Spleen (tissue), 11 donors: Measurements from ENCODE around the gene PHACTR2. TPM values are rescaled to one million over a fixed set of nuclear protein-coding genes. Genes with fewer than 3 reads are reported as not detected.

Experiments used
- DNase-seq: peaks from one replicate; pipeline ENCODE4 v3.0.0-alpha.2; 2020
- H3K27ac ChIP-seq, 8 donors: fragments of 200-600 bp; sonication (generic) in 7 of 8; 1 replicate in 4 of 8; 2 replicates in 4 of 8; pipeline versions ENCODE4 v1.5.0 to v1.8.0; 2016 to 2021; ENCODE audit warnings: inconsistent platforms in 4 of 8, mild to moderate bottlenecking in 4 of 8, moderate library complexity in 1 of 8
- H3K27me3 ChIP-seq, 7 donors: fragments of 200-600 bp; sonication (generic) in 6 of 7; replicated peaks in 1 of 7; 1 replicate in 4 of 7; 2 replicates in 3 of 7; pipeline versions ENCODE4 v1.5.0 to v1.8.0; 2016 to 2021; ENCODE audit warnings: inconsistent platforms in 3 of 7, mild to moderate bottlenecking in 1 of 7
- H3K36me3 ChIP-seq, 6 donors: fragments of 200-600 bp; sonication (generic) in 5 of 6; 1 replicate in 4 of 6; 2 replicates in 2 of 6; pipeline versions ENCODE4 v1.5.0 to v1.8.0; 2016 to 2021; ENCODE audit warnings: inconsistent platforms in 2 of 6
- H3K4me1 ChIP-seq, 6 donors: fragments of 200-600 bp; sonication (generic) in 5 of 6; 1 replicate in 3 of 6; 2 replicates in 3 of 6; pipeline versions ENCODE4 v1.5.0 to v1.8.0; 2016 to 2021; ENCODE audit warnings: inconsistent platforms in 3 of 6
- H3K4me3 ChIP-seq, 8 donors: fragments of 200-600 bp; sonication (generic) in 7 of 8; 1 replicate in 4 of 8; 2 replicates in 4 of 8; pipeline versions ENCODE4 v1.5.0 to v1.8.0; 2016 to 2021; ENCODE audit warnings: inconsistent platforms in 4 of 8, mild to moderate bottlenecking in 4 of 8, moderate library complexity in 2 of 8
- H3K9me3 ChIP-seq, 8 donors: fragments of 200-600 bp; sonication (generic) in 7 of 8; 1 replicate in 4 of 8; 2 replicates in 4 of 8; pipeline versions ENCODE4 v1.5.0 to v1.8.0; 2016 to 2021; ENCODE audit warnings: inconsistent platforms in 4 of 8
- POLR2A ChIP-seq, 3 donors: fragments of 450-650 bp; IDR thresholded peaks; one replicate each; pipeline ENCODE4 v1.5.1; 2017; ENCODE audit warnings: antibody characterized with exemption in 3 of 3, mild to moderate bottlenecking in 1 of 3
- POLR2AphosphoS5 ChIP-seq, 3 donors: sonication (generic); formaldehyde crosslinking; IDR thresholded peaks; one replicate each; pipeline ENCODE4 v1.5.1; 2017; ENCODE audit warnings: antibody characterized with exemption in 3 of 3
- WGBS, 5 donors: extraction: QIAGEN DNeasy Blood & Tissue Kit in 3 of 5; methylation state at CpG; one replicate each; pipeline versions ENCODE4 v1.1.5 to v1.1.7; 2013 to 2018; 5-methylcytosine and 5-hydroxymethylcytosine counted together
- intact Hi-C: fragments of 100-400 bp; cut with DNase I; formaldehyde crosslinking; loops from one replicate; pipeline ENCODE4 v1.15.0; 2023; ENCODE audit warnings: low total_unique reads
- polyA plus RNA-seq, 3 donors: library from polyadenylated mRNA; stranded (reverse); fragments of 200-250 nt; gene quantifications; one replicate each; pipeline ENCODE4 v1.2.1, GENCODE V29; 2013
- total RNA-seq, 7 donors: library from RNA; depleted of rRNA in 3 of 7; stranded (reverse); fragments of >200 nt in 3 of 7; fragmentation: NEBNext Ultra II Directional in 4 of 7; extraction: Animal tissue kit (Norgen Biotek cat#: 25700) in 4 of 7; gene quantifications; one replicate each; pipeline versions ENCODE4 v1.1.0 to v1.2.1, GENCODE V29; 2016 to 2021
- TF ChIP-seq, protein P1 (sequence below), 11 experiments: fragments of 200-600 bp in 7 of 11; fragments of 450-650 bp in 4 of 11; sonication (generic) in 4 of 11; IDR thresholded peaks in 8 of 11; conservative IDR thresholded peaks in 3 of 11; 1 replicate in 7 of 11; 2 replicates in 4 of 11; pipeline versions ENCODE4 v1.4.0 to v1.8.0; 2016 to 2021; ENCODE audit warnings: antibody characterized with exemption in 11 of 11, inconsistent platforms in 4 of 11, mild to moderate bottlenecking in 1 of 11
- donor health status: healthy with polysubstance abuse.
- donor health status: DM: no; HTN: no; CAD: no; lungs with moderate emphysema.
- donor health status: DM: no; HTN: no; CAD: no.
- donor health status: Bipolar disorder and iron deficiency.
- donor health status: healthy.
- donor health status: DM: no; HTN: no; CAD: no.
- donor health status: DM: yes; HTN: yes; CAD: no.

The PHACTR2 gene
- total and polyA plus RNA-seq, 10 donors, result 3.5 to 116 (median 76.1) TPM

DNA sequence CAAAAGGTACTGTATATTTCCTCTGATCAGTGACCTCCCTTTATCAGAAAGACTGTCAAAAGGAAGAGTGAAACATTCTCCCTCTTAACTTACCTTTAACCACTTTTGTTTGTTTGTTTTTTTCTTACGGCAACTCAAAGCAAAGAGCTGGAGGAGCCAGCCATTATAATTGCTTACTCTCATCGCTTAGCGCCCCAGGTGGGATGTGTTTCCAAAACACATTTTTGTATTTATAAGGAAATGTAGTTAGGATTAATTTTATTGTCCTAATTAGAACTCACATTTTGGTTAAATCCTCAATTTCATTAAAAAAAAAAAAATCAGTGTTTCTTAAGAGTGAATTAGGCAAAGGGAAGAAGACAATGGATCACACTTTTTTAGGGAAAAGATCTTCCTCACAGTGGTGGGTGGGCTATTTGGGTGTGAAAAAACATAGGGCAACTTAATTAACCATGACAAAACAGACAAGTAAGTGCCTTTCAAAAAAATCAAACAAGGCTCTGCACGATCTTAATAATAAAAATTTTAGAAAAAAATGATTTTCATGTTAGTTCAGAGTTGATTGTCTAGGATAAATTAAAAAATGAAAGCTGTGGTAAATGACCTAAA is 1.2 kb upstream of the PHACTR2 start:
- H3K4me1 ChIP-seq, result peaks cover 0 to 51% (median 19%) of the 10 kb centered on the region in 6 donors
- WGBS, 5 donors, result 92 to 99% (median 97%) methylated on average over 4 of the region's 4 CpGs
- intact Hi-C loops, result loop anchor here (5.0 kb wide), 1 partner anchor 166 kb away; the partner anchor contains the start of gene LTV1

GRCh38 chr6:143677577-143677890 is 231 bp upstream of the PHACTR2 start:
- intact Hi-C loops, result loop anchor here (5.0 kb wide), 1 partner anchor 165 kb away; the partner anchor contains the start of gene LTV1
- no peaks in the 10 kb centered on the region for H3K36me3 ChIP-seq
- WGBS, 5 donors, result 0 to 5% (median 3%) methylated on average over 9 of the region's 9 CpGs
- H3K9me3 ChIP-seq, result peaks cover 0 to 10% (median 5%) of the 10 kb centered on the region in 8 donors
- TF ChIP-seq POLR2AphosphoS5 (IDR thresholded peaks at IDR 0.05) (no peak), POLR2A (IDR thresholded peaks at IDR 0.05) (no peak)
- TF ChIP-seq, protein P1, sequence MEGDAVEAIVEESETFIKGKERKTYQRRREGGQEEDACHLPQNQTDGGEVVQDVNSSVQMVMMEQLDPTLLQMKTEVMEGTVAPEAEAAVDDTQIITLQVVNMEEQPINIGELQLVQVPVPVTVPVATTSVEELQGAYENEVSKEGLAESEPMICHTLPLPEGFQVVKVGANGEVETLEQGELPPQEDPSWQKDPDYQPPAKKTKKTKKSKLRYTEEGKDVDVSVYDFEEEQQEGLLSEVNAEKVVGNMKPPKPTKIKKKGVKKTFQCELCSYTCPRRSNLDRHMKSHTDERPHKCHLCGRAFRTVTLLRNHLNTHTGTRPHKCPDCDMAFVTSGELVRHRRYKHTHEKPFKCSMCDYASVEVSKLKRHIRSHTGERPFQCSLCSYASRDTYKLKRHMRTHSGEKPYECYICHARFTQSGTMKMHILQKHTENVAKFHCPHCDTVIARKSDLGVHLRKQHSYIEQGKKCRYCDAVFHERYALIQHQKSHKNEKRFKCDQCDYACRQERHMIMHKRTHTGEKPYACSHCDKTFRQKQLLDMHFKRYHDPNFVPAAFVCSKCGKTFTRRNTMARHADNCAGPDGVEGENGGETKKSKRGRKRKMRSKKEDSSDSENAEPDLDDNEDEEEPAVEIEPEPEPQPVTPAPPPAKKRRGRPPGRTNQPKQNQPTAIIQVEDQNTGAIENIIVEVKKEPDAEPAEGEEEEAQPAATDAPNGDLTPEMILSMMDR (IDR thresholded peaks at IDR 0.05 in 8 of 11, conservative IDR thresholded peaks at IDR 0.05 in 3 of 11), result no peak
- peaks cover 0 to 51% (median 19%) of the 10 kb centered on the region in 6 donors for H3K4me1 ChIP-seq
- peak overlapping the region; percentile 59 to 92 (median 88) for H3K27ac ChIP-seq
- no peak for DNase-seq
- peak overlapping the region; percentile 52 to 87 (median 74) for H3K4me3 ChIP-seq
- H3K27me3 ChIP-seq, result peaks cover 0 to 17% (median 0%) of the 10 kb centered on the region in 7 donors

More for the DNA sequence above, 1.2 kb upstream of the PHACTR2 start:
- Histone ChIP-seq H3K9me3 (no peaks in the 10 kb centered on the region), H3K27me3 (peaks cover 0 to 17% (median 0%) of the 10 kb centered on the region in 7 donors), H3K4me3 (no peak overlapping the region), H3K27ac (no peak overlapping the region), H3K36me3 (no peaks in the 10 kb centered on the region)
- no peak for DNase-seq
- TF ChIP-seq, protein P1 (IDR thresholded peaks at IDR 0.05 in 8 of 11, conservative IDR thresholded peaks at IDR 0.05 in 3 of 11), result no peak
- TF ChIP-seq POLR2AphosphoS5 (IDR thresholded peaks at IDR 0.05), result no peak
- no peak for TF ChIP-seq POLR2A (IDR thresholded peaks at IDR 0.05)

- H3K36me3 ChIP-seq, result no peaks in the 10 kb centered on the region
- intact Hi-C loops, result loop anchor here (5.0 kb wide), 1 partner anchor 163 kb away; the partner anchor contains the start of gene LTV1
- H3K4me1 ChIP-seq, result peaks cover 0 to 45% (median 19%) of the 10 kb centered on the region in 6 donors
- TF ChIP-seq POLR2AphosphoS5 (IDR thresholded peaks at IDR 0.05) (no peak), POLR2A (IDR thresholded peaks at IDR 0.05) (no peak)
- TF ChIP-seq, protein P1 (IDR thresholded peaks at IDR 0.05 in 8 of 11, conservative IDR thresholded peaks at IDR 0.05 in 3 of 11), result no peak
- WGBS, 5 donors, result 20 to 27% (median 23%) methylated on average over 3 of the region's 3 CpGs
- H3K27ac ChIP-seq, result peak overlapping the region in 7 of 8 donors; percentile 85 to 92 (median 88)
- H3K9me3 ChIP-seq, result peaks cover 0 to 23% (median 14%) of the 10 kb centered on the region in 8 donors
- H3K27me3 ChIP-seq, result peaks cover 0 to 17% (median 0%) of the 10 kb centered on the region in 7 donors
- H3K4me3 ChIP-seq, result peak overlapping the region; percentile 52 to 87 (median 74)
- no peak for DNase-seq
These were observed 1.3 kb downstream of the PHACTR2 start for GRCh38 chr6:143679041-143679440.

- peaks cover 0 to 45% (median 21%) of the 10 kb centered on the region in 6 donors for H3K4me1 ChIP-seq
- H3K36me3 ChIP-seq, result no peaks in the 10 kb centered on the region
- H3K27me3 ChIP-seq, result peaks cover 0 to 17% (median 0%) of the 10 kb centered on the region in 7 donors
- 76 to 90% (median 85%) methylated on average over 5 of the region's 5 CpGs for WGBS, 5 donors
- H3K27ac ChIP-seq, result no peak overlapping the region
- no peak for DNase-seq
- TF ChIP-seq, protein P1 (IDR thresholded peaks at IDR 0.05 in 8 of 11, conservative IDR thresholded peaks at IDR 0.05 in 3 of 11), result no peak
- no peak for TF ChIP-seq POLR2AphosphoS5 (IDR thresholded peaks at IDR 0.05)
- TF ChIP-seq POLR2A (IDR thresholded peaks at IDR 0.05), result no peak
- peaks cover 0 to 23% (median 14%) of the 10 kb centered on the region in 8 donors for H3K9me3 ChIP-seq
- intact Hi-C loops, result loop anchor here (10.0 kb wide), 1 partner anchor 75 kb away; no protein-coding TSS in a partner anchor
- peak overlapping the region in 1 of 8 donors; percentile 78 for H3K4me3 ChIP-seq
These were observed 2.4 kb downstream of the PHACTR2 start for GRCh38 chr6:143680141-143680540.
